ENCODE data around the gene SPATA20.

Gene SPATA20

GRCh38 chr17:50546701-50547034 is 306 bp upstream of the SPATA20 start:
- no peak overlapping the region for H3K4me3 ChIP-seq (ENCODE audit: low read depth, low read length)
- TF ChIP-seq, protein P1, sequence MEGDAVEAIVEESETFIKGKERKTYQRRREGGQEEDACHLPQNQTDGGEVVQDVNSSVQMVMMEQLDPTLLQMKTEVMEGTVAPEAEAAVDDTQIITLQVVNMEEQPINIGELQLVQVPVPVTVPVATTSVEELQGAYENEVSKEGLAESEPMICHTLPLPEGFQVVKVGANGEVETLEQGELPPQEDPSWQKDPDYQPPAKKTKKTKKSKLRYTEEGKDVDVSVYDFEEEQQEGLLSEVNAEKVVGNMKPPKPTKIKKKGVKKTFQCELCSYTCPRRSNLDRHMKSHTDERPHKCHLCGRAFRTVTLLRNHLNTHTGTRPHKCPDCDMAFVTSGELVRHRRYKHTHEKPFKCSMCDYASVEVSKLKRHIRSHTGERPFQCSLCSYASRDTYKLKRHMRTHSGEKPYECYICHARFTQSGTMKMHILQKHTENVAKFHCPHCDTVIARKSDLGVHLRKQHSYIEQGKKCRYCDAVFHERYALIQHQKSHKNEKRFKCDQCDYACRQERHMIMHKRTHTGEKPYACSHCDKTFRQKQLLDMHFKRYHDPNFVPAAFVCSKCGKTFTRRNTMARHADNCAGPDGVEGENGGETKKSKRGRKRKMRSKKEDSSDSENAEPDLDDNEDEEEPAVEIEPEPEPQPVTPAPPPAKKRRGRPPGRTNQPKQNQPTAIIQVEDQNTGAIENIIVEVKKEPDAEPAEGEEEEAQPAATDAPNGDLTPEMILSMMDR (IDR thresholded peaks at IDR 0.05; ENCODE audit: borderline replicate concordance, insufficient read depth, low read depth, low read length), result no peak

- H3K4me3 ChIP-seq (ENCODE audit: low read depth, low read length), result no peak overlapping the region
- TF ChIP-seq, protein P1 (IDR thresholded peaks at IDR 0.05; ENCODE audit: borderline replicate concordance, insufficient read depth, low read depth, low read length), result no peak
These were observed 736 bp downstream of the SPATA20 start for GRCh38 chr17:50547736-50548083.

- H3K4me3 ChIP-seq (ENCODE audit: low read depth, low read length), result no peak overlapping the region
- TF ChIP-seq, protein P1 (IDR thresholded peaks at IDR 0.05; ENCODE audit: borderline replicate concordance, insufficient read depth, low read depth, low read length), result no peak
These were observed 1.9 kb downstream of the SPATA20 start for GRCh38 chr17:50548831-50549230.

DNA sequence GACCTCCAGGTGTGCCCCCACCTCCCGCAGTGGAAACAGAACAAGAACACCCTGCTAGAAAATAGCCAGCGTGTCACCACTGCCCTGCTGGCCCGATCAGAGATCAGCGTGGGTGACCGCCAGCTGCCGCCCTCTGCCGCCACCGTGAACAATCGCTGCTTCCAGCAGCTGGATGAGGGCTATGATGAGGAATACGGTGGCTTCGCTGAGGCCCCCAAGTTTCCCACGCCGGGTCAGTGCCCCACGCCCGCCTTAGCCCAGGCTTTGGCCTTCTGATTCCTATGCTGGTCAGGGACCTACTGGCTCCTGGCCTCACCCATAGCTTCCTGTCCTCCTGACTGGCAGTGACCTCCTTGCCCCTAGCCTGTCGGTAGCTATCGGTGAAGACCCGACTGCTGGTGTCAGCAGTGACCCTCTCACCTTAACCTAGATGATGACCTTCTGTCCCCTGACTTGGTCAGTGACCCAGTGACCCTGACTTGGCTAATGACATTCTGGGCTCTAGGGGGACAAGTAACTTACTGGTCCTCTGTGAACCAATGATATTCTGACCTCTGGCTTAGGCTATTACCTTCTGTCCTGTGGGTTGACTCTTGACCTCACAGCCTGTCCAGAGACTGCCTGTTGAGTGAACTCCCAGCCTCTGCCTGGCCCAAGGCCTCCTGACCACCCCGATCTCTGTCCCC is 2.4 kb downstream of the SPATA20 start:
- no peak overlapping the region for H3K4me3 ChIP-seq (ENCODE audit: low read depth, low read length)
- TF ChIP-seq, protein P1 (IDR thresholded peaks at IDR 0.05; ENCODE audit: borderline replicate concordance, insufficient read depth, low read depth, low read length), result no peak

GRCh38 chr17:50549969-50550368 is 3.0 kb downstream of the SPATA20 start:
- TF ChIP-seq, protein P1 (IDR thresholded peaks at IDR 0.05; ENCODE audit: borderline replicate concordance, insufficient read depth, low read depth, low read length), result no peak

DNA sequence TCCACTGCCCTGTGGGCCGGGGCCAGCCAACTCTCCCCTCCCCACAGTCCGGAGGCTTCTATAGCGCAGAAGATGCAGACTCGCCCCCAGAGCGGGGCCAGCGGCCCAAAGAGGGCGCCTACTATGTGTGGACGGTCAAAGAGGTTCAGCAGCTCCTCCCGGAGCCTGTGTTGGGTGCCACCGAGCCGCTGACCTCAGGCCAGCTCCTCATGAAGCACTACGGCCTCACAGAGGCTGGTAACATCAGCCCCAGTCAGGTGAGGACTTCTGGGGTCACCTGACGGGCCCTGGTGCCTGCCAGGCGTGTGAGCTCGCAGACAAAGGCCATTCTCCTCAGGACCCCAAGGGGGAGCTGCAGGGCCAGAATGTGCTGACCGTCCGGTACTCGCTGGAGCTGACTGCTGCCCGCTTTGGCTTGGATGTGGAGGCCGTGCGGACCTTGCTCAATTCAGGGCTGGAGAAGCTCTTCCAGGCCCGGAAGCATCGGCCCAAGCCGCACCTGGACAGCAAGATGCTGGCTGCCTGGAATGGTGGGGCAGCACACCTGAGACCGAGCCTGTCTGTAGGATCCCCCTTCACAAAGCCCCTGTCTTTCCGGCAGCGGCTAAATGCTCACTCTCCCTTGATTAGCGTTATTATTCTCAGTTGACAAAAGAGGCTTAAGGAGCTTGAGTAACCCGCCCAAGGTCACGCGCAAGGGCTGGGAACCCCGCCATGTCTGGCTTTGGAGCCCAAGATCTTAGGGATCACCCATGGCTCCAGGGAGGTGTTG is 3.9 kb downstream of the SPATA20 start:
- TF ChIP-seq, protein P1 (IDR thresholded peaks at IDR 0.05; ENCODE audit: borderline replicate concordance, insufficient read depth, low read depth, low read length), result peak; percentile 77
- no peak overlapping the region for H3K4me3 ChIP-seq (ENCODE audit: low read depth, low read length)

More at GRCh38 chr17:50549969-50550368, 3.0 kb downstream of the SPATA20 start:
- H3K4me3 ChIP-seq (ENCODE audit: low read depth, low read length), result no peak overlapping the region

- TF ChIP-seq, protein P1 (IDR thresholded peaks at IDR 0.05; ENCODE audit: borderline replicate concordance, insufficient read depth, low read depth, low read length), result no peak
- H3K4me3 ChIP-seq (ENCODE audit: low read depth, low read length), result no peak overlapping the region
These were observed 4.5 kb downstream of the SPATA20 start for GRCh38 chr17:50551433-50551815.

Data from GM12875 (cell line).